Measurements from ENCODE around the gene CLEC17A.

DNA sequence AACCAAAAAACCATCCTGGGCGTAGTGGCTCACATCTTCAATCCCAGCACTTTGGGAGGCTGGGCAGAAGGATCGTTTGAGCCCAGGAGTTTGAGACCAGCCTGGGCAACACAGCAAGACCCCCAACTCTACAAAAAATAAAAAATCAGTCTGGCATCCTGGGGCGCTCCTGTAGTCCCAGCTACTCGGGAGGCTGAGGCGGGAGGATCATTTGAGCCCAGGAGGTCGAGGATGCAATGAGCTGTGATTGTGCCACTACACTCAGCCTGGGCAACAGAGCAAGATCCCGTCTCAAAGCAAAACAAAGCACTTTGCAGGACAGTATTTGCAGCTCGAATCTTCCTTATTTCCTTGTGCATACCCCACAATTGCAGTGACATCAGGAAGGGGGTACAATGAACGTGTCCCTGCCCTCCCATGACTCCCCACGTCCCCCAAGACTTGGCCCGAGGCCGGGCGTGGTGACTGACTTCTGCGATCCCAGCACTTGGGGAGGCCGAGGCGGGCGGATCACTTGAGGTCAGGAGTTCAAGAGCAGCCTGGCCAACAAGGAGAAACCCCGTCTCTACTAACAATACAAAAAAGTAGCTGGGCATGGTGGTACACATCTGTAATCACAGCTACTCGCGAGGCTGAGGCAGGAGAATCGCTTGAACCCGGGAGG lies 11.9 kb upstream of the CLEC17A start:
- TF ChIP-seq, protein P1, sequence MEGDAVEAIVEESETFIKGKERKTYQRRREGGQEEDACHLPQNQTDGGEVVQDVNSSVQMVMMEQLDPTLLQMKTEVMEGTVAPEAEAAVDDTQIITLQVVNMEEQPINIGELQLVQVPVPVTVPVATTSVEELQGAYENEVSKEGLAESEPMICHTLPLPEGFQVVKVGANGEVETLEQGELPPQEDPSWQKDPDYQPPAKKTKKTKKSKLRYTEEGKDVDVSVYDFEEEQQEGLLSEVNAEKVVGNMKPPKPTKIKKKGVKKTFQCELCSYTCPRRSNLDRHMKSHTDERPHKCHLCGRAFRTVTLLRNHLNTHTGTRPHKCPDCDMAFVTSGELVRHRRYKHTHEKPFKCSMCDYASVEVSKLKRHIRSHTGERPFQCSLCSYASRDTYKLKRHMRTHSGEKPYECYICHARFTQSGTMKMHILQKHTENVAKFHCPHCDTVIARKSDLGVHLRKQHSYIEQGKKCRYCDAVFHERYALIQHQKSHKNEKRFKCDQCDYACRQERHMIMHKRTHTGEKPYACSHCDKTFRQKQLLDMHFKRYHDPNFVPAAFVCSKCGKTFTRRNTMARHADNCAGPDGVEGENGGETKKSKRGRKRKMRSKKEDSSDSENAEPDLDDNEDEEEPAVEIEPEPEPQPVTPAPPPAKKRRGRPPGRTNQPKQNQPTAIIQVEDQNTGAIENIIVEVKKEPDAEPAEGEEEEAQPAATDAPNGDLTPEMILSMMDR (IDR thresholded peaks at IDR 0.05), result no peak
- no peak for TF ChIP-seq POLR2A (IDR thresholded peaks at IDR 0.05)

Data from heart left ventricle (tissue), 13 donors.